ENCODE measurements around the gene STK38L. TPM values are rescaled to one million over a fixed set of nuclear protein-coding genes. Genes with fewer than 3 reads are reported as not detected.
A peak's percentile ranks its signal among the peaks of the same experiment; 100 is the strongest.

The STK38L gene
- total RNA-seq, 1 donor from 2014 or later: 55.1 TPM

- no peak for DNase-seq
- intact Hi-C loops (cut with DNase I): no loop called here
- ATAC-seq (ENCODE audit: poor library complexity): no peak
These were observed 26.1 kb downstream of the STK38L start for GRCh38 chr12:27270148-27270547.

DNA sequence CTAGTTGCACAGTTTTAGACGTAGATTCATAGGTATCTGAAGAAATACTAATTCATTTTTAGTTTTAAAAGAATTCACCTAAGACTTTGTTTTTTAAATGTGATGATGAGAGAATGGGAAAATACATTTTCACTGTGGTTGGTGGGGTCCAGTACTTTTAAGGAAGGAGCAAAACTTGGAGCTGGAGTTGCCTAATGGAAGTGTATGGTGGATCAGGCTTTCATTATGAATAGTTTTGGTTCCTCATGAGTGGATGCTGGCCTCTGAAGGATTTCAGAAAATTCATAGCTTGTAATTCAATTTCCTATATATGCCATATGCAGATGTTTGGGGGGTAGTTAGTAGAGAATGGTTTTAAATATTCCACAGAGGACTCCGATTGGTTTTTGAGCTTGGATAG, 27.1 kb downstream of the STK38L start:
- DNase-seq: no peak
- intact Hi-C loops (cut with DNase I): no loop called here
- no peak for ATAC-seq (ENCODE audit: poor library complexity)

DNA sequence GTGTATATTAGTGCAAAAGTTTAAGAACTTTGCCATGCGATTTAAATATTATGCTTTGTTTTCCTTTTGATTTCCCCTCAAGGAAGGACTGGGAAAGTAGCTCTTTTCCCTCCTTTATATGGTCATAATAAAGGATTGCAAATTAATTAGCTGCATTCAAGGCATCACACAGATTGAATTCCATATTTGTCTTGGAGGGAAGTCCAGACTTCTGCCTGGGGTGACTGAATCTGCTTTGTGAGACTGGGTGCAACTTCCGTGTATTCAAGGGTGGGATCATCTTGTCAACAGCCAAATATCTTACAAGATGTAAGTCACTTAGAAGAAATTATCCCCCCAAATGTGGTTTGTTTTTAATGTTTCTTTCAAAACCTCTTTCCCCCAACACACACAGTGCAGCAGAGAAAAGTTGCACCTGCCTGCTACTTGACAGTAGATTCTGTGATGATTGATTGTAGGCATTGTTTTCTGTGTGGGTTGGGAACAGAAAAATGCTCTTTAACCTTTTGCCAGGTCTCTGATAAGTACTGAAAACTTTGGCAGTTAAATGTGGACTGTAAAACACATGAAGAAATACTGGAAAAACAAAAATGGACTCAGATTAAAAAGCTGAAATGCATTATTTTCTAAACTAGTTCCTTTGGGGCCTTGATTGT, 28.4 kb downstream of the STK38L start:
- DNase-seq (no peak), ATAC-seq (ENCODE audit: poor library complexity) (peak; percentile 33)
- intact Hi-C loops (cut with DNase I): loop anchor here (2.0 kb wide), 1 partner anchor 18 kb away; no protein-coding TSS in a partner anchor

DNA sequence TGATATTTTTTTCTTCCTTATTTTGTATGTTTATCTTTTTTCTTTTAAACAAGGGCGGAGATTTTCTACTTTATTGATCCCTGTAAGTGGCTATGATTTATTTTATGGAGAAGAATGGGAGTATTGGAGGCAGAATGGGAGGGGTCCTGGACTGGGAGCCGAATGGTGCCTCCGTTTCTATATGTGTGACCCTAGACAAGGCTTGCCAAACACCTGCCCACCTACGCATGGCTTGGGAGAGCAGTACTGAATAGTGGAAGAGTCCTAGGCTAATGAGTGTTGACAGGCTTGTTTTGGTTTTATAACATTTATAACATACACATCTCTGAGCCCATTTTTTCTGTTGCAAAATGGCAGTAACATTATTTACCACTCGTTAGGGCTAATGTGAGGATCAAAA, 29.0 kb downstream of the STK38L start:
- intact Hi-C loops (cut with DNase I): loop anchor here (2.0 kb wide), 1 partner anchor 18 kb away; no protein-coding TSS in a partner anchor
- DNase-seq (no peak), ATAC-seq (ENCODE audit: poor library complexity) (no peak)

GRCh38 chr12:27274706-27275105, 30.6 kb downstream of the STK38L start:
- DNase-seq (no peak), ATAC-seq (ENCODE audit: poor library complexity) (no peak)
- intact Hi-C loops (cut with DNase I): no loop called here

DNA sequence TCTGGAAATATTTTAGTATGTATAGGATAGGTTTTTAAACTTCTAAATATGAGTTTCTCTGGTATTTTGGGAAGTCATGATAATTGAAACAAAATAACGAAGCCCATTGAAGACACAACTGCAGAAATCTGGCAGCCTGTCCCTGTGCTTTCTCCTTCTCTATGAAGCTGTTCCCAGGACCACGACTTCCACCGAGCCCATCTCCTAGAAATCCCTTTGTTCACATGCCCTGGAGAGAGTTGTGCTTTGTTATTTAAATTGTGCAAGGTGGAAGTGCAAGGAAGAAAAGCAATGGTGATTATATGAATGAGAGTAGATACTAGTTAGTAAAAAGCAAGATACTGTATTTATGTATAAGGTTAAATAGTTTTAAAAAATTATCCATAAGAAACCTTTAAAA, 32.2 kb downstream of the STK38L start:
- DNase-seq: no peak
- intact Hi-C loops (cut with DNase I): no loop called here
- ATAC-seq (ENCODE audit: poor library complexity): no peak

DNA sequence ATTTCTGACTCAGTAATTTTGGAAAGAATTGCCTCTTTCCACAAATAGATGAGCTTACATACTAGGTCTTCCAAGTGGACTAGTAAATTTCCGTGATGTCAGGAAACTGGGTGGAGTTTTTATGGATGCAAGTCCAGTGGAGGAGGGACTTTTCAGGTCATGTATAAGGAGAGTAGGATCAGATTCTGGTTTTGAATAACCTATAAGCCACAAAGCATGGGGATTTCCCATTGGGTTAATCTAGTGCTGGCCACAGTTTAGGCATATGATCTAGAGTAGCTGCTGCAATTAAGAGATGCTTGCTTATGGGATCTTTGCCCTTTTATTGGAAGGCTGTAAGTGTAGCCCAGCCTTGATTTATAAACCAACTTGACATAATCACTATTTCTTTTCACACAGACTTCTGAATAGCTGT, 33.8 kb downstream of the STK38L start:
- intact Hi-C loops (cut with DNase I): no loop called here
- no peak for DNase-seq
- ATAC-seq (ENCODE audit: poor library complexity): peak; percentile 80

GRCh38 chr12:27279826-27280225, 35.7 kb downstream of the STK38L start:
- ATAC-seq (ENCODE audit: poor library complexity) (no peak), DNase-seq (no peak)
- intact Hi-C loops (cut with DNase I): no loop called here

DNA sequence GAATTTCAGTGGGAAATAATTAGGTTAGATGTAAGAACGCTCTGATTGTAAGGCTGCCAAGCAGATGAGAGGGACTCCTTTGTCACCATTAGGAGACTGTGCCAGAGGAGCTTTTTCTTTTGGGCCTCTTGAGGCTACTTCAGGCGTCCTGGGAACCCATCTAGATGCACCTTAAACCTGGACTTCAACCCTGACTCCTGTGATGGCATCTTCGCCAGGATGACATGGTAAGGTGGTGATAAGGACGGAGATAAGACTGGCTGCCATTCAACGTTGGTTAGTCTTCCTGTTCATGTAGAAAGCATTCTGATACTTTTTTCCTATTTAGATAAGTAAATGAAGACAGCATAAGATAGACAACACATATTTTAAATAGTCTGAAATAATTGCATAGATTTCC, 36.3 kb downstream of the STK38L start:
- ATAC-seq (ENCODE audit: poor library complexity): no peak
- intact Hi-C loops (cut with DNase I): no loop called here
- DNase-seq: no peak

GRCh38 chr12:27282754-27283153, 38.7 kb downstream of the STK38L start:
- ATAC-seq (ENCODE audit: poor library complexity) (no peak), DNase-seq (no peak)
- intact Hi-C loops (cut with DNase I): no loop called here

DNA sequence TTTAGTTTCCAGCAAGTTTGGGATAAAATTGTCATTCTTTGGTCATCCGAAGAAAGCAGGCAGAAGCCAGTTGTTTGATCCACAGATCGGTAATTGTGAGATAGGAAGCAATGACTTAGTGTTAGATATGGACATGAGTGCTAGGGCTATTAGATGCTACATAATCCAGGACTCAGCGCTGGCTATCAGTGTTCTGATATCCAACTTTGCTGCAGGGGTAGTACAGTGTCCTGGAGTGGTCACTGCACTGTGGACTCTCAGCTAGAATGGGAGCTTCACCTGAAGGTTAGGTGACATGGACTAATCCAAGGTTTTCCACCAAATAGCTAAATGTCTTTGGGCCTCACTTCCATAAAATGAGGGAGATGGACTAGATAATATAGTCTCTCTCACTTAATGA, 39.9 kb downstream of the STK38L start:
- DNase-seq (no peak), ATAC-seq (ENCODE audit: poor library complexity) (no peak)
- intact Hi-C loops (cut with DNase I): no loop called here

DNA sequence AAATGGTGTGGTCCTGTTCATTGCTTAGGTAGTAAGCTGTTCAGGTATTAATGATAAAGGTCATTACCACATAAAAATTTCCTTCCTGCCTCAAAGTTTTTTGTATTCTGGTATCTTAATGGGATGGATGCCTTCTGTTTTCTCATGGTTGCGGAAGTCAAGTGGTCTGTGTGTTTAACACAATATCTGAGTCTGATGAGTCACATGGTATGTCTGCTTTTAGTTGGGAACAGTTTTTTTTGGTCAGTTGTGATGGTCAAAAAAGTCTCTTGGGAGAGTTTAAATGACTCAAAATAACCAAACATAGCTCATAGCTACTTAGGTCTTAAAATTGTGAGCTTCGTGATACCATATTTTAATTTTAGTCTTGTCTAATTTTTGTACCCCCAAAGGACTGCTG, 40.7 kb downstream of the STK38L start:
- intact Hi-C loops (cut with DNase I): no loop called here
- ATAC-seq (ENCODE audit: poor library complexity): peak; percentile 28
- DNase-seq: no peak

DNA sequence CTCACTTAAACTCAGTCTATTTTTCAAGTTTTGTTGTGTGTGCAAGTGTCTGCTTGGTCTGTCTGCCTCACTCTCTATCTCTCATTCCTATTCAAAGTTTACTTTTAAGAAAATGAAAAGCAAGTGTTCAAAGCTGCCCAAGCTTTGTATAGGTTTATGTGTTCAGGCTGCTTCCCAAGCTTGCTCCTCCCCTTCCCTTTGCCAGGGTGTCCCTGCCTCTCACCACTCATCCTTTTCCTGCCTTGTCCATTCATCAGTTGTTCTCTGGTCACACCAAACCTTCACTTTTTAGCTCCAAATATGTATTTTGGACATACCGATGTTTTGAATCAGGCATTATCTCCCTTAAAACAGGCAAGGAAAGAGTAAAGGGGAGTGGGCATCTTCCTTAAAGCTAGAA, 41.3 kb downstream of the STK38L start:
- intact Hi-C loops (cut with DNase I): no loop called here
- no peak for DNase-seq
- ATAC-seq (ENCODE audit: poor library complexity): no peak

DNA sequence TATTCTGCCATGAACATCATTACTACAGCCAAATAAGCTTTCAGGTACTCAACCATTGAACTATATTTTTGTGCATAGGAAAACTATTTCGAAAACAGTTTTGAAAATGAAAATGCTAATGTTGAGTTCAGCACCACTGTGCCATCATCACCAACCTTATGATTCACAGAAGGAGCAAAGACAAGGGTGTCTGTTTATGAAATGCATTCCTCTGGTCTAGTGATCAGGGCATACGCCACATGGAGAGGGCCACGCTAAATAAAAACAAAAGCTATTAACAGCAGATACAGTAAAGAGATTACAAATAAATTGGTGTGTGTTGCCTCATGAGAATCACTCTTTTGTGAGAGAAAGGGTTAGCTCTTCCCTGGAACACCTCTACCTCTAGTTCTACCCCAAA, 45.3 kb downstream of the STK38L start:
- DNase-seq (no peak), ATAC-seq (ENCODE audit: poor library complexity) (no peak)
- intact Hi-C loops (cut with DNase I): no loop called here

- intact Hi-C loops (cut with DNase I): loop anchor here (2.0 kb wide), 1 partner anchor 18 kb away; no protein-coding TSS in a partner anchor
- ATAC-seq (ENCODE audit: poor library complexity) (no peak), DNase-seq (no peak)
These were observed 46.5 kb downstream of the STK38L start for GRCh38 chr12:27290501-27291168.

- DNase-seq (no peak), ATAC-seq (ENCODE audit: poor library complexity) (peak; percentile 64)
- intact Hi-C loops (cut with DNase I): loop anchor here (2.0 kb wide), 1 partner anchor 19 kb away; no protein-coding TSS in a partner anchor
These were observed 47.8 kb downstream of the STK38L start for GRCh38 chr12:27291862-27292261.

DNA sequence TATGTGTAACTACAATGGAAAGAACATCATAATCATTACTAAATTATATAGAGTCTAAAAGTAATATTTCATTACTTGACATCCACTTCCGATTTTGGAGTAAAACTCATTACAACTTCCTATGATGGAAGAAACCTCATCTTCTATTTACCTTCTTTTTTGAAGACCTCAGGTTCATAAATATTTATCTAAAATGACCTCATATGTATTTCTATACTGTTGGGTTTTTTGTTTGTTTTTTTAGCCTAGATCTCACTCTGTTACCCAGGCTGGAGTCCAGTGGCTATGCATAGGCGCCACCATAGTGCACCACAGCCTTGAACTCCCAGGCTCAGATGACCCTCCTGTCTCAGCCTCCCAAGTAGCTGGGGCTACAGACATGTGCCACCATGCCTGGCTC, 48.6 kb downstream of the STK38L start:
- ATAC-seq (ENCODE audit: poor library complexity): no peak
- intact Hi-C loops (cut with DNase I): no loop called here
- DNase-seq: no peak

GRCh38 chr12:27293463-27293862, 49.4 kb downstream of the STK38L start:
- ATAC-seq (ENCODE audit: poor library complexity) (peak; percentile 40), DNase-seq (peak; percentile 43)
- intact Hi-C loops (cut with DNase I): no loop called here

- no peak for ATAC-seq (ENCODE audit: poor library complexity)
These were observed 52.6 kb downstream of the STK38L start for GRCh38 chr12:27296674-27297073.

DNA sequence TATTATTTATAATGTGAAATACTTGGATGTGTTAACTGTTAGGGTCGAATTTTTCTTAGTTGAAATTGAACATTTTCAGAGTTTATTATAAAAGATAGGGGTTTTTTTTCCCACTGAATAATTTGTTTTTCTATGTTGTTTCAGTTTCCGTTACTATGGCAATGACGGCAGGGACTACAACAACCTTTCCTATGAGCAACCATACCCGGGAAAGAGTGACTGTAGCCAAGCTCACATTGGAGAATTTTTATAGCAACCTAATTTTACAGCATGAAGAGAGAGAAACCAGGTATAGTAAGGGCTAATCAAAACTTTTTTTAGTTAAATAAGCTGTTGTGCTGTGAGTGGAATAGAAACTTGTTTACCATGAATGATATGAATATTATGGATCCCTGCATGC, 53.5 kb downstream of the STK38L start:
- intact Hi-C loops (cut with DNase I): loop anchor here (5.0 kb wide), 1 partner anchor 50 kb away; no protein-coding TSS in a partner anchor
- ATAC-seq (ENCODE audit: poor library complexity) (no peak), DNase-seq (no peak)

More at GRCh38 chr12:27296674-27297073, 52.6 kb downstream of the STK38L start:
- DNase-seq: no peak
- intact Hi-C loops (cut with DNase I): loop anchor here (5.0 kb wide), 1 partner anchor 49 kb away; no protein-coding TSS in a partner anchor
